Measurements from ENCODE around the gene FAM89B.

The FAM89B gene

GRCh38 chr11:65539744-65540289, 32.5 kb upstream of the FAM89B start:
- DNase-seq: peak; percentile 32 to 44

GRCh38 chr11:65540290-65541092, 31.8 kb upstream of the FAM89B start:
- DNase-seq: peak; percentile 86 to 89

DNA sequence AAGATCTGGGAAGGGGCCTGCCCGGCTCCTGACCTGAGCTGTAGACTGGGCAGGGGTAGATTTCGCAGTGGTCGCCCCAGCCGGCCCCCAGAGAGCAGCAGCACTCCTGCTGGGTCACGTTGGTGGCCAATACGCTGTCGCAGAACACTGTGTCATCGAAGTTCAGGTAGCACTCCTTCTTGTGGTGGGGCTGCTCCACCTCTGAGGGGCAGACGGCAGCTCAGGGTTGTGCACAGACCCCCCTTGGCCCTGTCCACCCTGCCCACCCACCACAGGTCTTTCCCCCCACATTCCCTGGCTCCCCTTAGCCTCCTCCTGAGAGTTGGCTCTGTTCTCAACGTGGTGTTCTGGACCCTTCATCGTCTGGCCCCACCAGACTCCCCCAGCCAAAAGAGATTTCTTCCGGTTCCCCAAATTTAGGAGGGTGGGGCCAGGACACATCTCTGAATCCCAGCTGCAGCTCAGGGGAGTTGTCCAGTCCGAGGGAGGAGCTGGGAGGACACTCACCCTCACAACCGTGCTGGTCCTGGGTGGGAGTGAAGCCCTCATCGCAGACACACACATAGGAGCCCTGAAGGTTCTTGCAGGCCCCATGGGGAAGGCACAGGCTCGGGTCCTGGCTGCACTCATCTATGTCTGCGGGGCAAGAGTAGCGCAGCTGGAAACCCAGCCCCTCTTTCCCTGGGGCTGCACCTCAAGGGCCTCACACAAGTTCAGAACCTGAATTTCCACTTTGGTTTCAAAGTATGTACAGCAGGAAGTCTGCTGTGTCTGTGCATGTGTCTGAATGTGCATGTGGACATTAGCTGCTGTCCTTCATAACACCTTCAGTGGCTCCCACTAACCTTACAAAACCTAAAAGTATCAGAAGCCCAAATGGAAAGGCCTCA, 31.0 kb upstream of the FAM89B start:
- no peak for DNase-seq

DNA sequence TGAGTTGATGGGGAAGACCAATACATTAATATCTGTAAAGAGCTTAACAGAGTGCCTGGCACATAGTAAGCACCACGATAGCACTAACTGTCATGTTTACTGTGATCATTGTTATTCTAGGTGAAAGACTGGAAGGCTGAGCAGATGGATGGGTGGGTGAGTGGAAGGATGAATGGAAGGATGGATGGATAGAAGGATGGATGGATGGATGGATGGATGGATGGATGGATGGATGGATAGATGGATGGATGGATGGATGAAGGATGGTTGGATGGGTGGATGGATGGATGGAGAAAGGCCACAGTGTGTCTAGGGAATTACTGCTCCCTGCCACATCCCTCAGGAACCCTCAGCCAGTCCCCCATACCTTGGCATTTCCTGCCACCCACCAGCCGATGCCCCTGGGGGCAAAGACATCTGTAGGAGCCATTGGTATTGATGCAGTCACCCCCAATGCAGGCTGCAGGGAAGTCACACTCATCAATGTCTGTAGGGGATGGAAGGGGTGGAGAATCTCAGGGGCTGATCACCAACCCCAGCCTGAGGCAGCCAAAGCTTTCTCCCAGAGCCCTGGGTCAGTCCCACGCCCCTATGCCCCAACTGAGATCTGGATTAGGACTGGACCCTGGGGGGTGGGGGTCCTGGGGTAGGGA, 29.5 kb upstream of the FAM89B start:
- no peak for DNase-seq

DNA sequence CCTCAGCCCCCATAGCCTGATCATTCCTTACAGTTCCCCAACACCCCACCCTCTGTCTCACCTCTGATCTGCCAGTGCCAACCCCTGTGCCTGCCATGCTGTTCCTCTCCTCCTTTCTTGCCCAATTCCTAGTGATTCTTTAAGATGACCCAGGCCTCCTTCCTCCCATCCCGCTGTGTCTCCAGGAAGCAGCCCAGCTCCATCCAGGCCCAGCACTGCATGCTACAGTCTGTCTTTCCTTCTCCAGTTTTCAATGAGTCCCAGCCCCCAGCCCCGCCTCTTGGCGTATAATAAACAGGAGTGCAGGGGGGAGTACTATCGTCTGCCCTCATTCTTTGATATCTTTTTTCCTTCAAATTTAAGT, 26.5 kb upstream of the FAM89B start:
- DNase-seq: no peak

DNA sequence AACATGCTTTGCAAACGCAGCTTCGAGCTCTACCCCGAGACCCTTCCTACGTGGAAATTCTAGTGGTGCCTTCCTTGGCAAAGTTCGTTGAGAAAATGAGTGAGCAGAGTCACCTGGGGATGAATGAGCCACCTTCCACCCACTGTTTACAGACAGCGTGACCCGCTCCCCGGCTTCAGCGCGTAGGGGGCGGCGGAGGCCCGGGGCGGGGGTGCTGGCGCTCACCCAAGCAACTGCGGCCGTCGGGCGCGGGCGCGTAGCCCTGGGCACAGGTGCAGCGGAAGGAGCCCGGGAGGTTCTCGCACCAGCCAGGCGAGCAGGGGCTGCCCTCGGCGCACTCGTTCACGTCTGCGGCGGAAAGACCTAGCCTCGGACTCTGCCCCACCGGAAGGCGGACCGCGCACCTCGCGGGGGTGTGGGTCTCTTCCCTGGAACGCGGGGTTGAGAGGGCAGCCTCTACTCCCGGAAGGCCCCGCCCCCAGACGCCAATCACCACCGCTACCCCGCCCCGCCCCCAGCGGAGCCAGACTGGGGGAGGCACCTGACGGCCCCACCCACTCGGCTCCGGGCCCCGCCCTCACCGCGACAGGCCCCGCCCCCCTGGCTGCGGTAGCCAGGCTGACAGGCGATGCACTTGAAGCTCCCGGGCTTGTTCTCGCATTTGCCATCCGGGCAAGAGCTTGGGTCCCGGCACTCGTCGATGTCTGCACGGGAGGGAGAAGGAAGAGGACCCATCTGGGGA, 25.9 kb upstream of the FAM89B start:
- DNase-seq: peak; percentile 99

GRCh38 chr11:65547446-65548125, 24.8 kb upstream of the FAM89B start:
- DNase-seq: no peak

DNA sequence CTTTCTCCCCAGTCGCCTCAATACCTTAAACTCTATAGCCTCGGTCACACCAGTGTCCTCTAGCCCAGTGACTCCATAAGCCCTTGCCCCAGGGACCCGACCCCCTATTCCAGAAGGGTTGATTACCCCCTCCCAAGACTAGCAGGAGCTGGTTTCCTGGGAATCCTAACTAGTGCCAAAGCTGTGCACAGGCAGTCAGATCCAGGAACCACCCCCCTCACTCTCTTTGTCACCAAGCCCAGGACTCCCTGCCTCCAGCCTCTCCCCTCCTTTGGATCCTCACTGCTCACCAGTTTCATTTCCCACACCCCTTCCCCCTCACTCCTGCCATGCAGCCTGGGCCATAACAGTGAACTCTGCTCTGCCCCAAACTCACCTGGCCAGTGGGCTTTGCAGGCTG, 23.9 kb upstream of the FAM89B start:
- DNase-seq: no peak

DNA sequence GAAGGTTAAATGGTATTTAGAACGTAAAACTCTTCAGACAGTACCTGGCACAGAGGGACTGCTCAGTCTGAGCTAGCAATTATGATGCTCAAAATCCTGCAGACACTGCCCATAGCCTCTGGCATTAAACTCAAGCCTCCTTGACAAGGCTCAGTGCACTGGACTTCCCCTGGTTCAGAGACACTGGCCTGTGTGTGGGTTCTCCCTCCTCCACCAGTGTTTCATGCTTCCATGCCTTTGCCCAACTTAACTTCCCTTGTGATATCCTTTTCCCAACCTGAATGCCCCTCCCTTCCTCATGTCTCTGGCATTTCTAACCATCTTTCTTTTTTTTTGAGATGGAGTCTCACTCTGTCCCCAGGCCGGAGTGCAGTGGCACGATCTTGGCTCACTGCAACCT, 23.2 kb upstream of the FAM89B start:
- DNase-seq: no peak

DNA sequence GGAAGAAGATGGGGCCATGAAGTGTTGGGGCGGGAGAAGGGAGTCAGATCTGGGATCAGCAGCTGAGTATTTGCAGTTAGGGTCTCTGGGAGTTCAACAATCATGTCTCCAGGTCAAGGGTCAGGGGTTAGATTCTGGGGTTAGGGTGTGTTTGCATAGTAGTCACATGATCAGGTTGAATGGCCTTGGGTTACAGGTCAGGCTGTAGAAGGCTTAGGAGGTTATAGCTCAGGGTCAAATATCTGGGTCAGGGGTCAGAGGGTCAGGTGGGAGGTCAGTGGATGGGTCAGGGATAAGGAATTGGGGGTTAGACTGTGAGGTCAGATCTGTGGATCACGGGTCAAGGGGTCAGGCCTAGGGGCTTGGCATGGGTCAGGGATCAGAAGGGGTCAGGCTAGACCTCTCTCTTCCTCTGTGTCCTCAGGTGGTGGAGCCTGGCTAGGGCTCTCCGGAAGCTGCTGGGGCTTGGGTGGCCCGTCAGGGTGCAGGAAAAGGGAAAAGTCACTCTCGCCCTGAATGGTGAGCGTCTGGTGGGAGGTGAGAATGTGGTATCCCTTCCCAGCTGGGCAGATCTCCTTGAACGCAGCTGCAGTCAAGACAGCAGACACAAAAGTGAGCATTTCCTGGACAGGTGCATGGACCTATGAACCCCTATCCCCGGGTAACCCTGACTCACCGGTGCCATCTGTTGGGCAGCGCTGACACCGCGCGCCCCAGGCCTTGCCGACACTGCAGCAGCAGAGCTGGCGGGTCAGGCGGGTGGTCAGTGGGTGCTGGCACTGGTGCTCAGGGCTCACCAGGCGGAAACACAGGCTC, 20.6 kb upstream of the FAM89B start:
- peak; percentile 56 to 71 for DNase-seq

GRCh38 chr11:65552388-65552951, 19.9 kb upstream of the FAM89B start:
- DNase-seq: no peak

- peak; percentile 62 to 68 for DNase-seq
These were observed 18.9 kb upstream of the FAM89B start for GRCh38 chr11:65553301-65554001.

DNA sequence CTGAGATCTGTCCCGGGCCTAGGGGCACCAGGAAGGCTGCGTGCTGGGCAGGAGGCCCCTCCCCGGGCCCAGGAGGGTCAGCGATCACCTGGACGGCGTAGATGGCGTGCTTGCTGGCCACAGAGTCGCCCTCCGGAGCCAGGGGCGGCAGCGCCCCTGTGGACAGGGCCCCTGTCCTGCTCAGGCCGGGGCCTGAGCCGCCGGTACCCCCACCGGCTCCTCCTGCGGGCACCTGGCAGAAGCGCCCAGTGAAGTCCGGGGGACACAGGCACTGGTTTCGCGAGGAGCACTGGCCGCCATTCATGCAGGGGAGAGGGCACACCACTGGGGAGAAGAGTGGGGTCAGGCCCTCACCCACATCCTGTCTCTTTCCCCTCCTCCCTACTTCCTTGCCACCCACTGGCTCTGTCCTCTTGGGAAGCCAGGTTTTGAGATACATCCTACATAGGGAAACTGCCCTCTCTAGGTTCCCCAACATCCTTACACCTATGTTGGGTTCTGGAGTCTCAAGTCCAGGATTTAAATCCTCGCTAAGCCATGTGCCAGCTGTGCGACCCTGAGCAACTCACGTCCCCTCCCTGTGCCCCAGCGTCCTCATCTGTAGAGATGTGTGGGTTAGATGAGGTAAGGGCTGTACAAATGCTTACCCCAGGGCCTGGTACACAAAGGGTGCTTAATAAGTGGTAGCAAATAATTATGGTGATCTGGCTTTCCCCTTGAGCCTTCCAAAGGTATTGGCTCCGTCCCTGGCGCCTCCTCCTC, 18.1 kb upstream of the FAM89B start:
- no peak for DNase-seq

GRCh38 chr11:65554842-65555430, 17.4 kb upstream of the FAM89B start:
- DNase-seq: no peak

DNA sequence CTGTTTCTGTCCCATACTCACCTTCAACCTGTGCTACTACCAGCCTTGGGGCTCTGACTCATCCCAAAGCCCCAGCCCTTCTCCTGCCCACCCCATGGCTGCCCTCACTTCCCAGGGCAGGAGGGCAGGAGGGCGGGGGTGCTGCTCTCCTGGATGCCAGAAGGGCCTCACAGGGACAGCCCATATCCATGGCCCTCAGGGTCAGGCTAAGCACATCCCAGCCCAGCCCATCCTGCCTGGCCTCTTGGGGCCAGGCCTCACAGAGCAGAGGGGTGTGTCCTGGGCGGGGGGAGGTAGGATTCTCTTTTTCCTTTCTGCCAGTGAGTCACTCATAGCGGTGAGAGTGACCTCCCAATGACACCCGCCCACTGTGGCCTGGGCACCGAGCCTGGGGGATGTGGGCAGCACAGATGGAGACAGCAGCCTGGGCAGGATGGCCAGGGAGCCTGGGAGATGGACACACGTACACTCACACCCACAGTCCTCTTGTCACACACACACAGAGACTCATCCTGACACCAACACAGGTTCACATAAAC, 16.6 kb upstream of the FAM89B start:
- no peak for DNase-seq

DNA sequence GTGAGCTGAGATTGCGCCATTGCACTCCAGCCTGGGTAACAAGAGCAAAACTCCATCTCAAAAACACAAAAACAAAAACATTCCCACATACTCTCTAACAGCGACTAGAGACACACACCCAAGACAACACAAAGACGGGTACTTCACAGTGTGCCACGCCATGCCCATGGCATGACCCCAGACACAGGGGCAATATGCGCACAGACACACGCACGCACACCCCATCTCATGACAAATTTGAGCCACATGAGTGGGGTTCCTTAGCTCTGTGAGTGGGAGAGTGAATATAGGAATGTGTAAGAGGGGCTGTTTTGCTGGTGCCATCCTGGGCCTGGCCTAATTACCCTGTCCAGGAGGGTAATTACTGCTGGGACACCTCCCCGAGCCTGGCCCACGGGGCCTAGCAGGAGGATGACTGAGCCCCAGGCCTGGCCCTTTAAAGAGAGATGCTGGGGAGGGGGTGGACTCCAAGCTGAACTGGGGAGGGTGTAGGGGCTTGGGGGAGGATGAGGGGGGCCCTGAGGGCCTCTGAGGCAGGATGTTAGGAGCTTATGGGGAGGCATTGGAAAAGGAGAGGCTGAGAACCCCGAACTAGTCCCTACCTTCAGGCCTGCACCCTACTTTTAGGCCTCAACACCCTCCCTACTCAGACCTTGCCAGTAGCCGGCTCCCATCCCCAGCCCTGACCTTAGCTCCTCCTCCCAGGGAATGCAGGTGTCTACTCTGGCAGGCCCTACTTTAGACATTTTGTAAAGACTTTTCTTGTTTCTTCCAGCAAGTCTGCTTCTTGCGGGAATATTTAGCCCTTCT, 15.7 kb upstream of the FAM89B start:
- no peak for DNase-seq

GRCh38 chr11:65557280-65558001, 14.9 kb upstream of the FAM89B start:
- DNase-seq: no peak

Data from activated CD4-positive, alpha-beta T cell treated with anti-CD3 and anti-CD28 coated beads for 4 hours (primary cell).